ENCODE data around the gene E2F4.
A peak's percentile ranks its signal among the peaks of the same experiment; 100 is the strongest.

E2F4 gene

GRCh38 chr16:67157106-67157748 is 34.7 kb upstream of the E2F4 start:
- no peak for DNase-seq (ENCODE audit: extremely low spot score, insufficient read length, low read depth)
- no peak for FAIRE-seq

GRCh38 chr16:67157892-67158635 is 33.9 kb upstream of the E2F4 start:
- FAIRE-seq (peak; percentile 12), DNase-seq (ENCODE audit: extremely low spot score, insufficient read length, low read depth) (no peak)

GRCh38 chr16:67158637-67159600 is 33.0 kb upstream of the E2F4 start:
- DNase-seq (ENCODE audit: extremely low spot score, insufficient read length, low read depth) (peak; percentile 56), FAIRE-seq (peak; percentile 95)

GRCh38 chr16:67161595-67162058 is 30.3 kb upstream of the E2F4 start:
- DNase-seq (ENCODE audit: extremely low spot score, insufficient read length, low read depth) (no peak), FAIRE-seq (no peak)

- FAIRE-seq, result no peak
- no peak for DNase-seq (ENCODE audit: extremely low spot score, insufficient read length, low read depth)
These were observed 29.3 kb upstream of the E2F4 start for GRCh38 chr16:67162506-67163163.

GRCh38 chr16:67163164-67163998 is 28.6 kb upstream of the E2F4 start:
- FAIRE-seq (no peak), DNase-seq (ENCODE audit: extremely low spot score, insufficient read length, low read depth) (no peak)

- DNase-seq (ENCODE audit: extremely low spot score, insufficient read length, low read depth) (no peak), FAIRE-seq (no peak)
These were observed 27.9 kb upstream of the E2F4 start for GRCh38 chr16:67163999-67164558.

- no peak for DNase-seq (ENCODE audit: extremely low spot score, insufficient read length, low read depth)
- no peak for FAIRE-seq
These were observed 27.3 kb upstream of the E2F4 start, which contains the start of gene HSF4 for GRCh38 chr16:67164599-67165061. HSF4 (plus strand) TSS chr16:67164745; CDS start chr16:67164812, 67 bp downstream.

- DNase-seq (ENCODE audit: extremely low spot score, insufficient read length, low read depth) (no peak), FAIRE-seq (no peak)
These were observed 26.6 kb upstream of the E2F4 start for GRCh38 chr16:67165121-67166078.

- FAIRE-seq (no peak), DNase-seq (ENCODE audit: extremely low spot score, insufficient read length, low read depth) (no peak)
These were observed 25.8 kb upstream of the E2F4 start for GRCh38 chr16:67166110-67166547.

- DNase-seq (ENCODE audit: extremely low spot score, insufficient read length, low read depth), result no peak
- FAIRE-seq, result no peak
These were observed 25.3 kb upstream of the E2F4 start for GRCh38 chr16:67166598-67167168.

GRCh38 chr16:67167588-67167987 is 24.4 kb upstream of the E2F4 start:
- no peak for DNase-seq (ENCODE audit: extremely low spot score, insufficient read length, low read depth)
- no peak for FAIRE-seq

- DNase-seq (ENCODE audit: extremely low spot score, insufficient read length, low read depth), result no peak
- no peak for FAIRE-seq
These were observed 22.9 kb upstream of the E2F4 start for GRCh38 chr16:67169011-67169451.

- DNase-seq (ENCODE audit: extremely low spot score, insufficient read length, low read depth) (no peak), FAIRE-seq (no peak)
These were observed 22.2 kb upstream of the E2F4 start for GRCh38 chr16:67169642-67170167.

GRCh38 chr16:67170168-67170948 is 21.6 kb upstream of the E2F4 start, which contains the start of gene NOL3:
NOL3 (plus strand) TSS chr16:67170538.
- FAIRE-seq, result peak; percentile 26

More at GRCh38 chr16:67170168-67170948, 21.6 kb upstream of the E2F4 start, which contains the start of gene NOL3:
- DNase-seq (ENCODE audit: extremely low spot score, insufficient read length, low read depth), result no peak
